ENCODE measurements around the gene B3GNT4.

DNA sequence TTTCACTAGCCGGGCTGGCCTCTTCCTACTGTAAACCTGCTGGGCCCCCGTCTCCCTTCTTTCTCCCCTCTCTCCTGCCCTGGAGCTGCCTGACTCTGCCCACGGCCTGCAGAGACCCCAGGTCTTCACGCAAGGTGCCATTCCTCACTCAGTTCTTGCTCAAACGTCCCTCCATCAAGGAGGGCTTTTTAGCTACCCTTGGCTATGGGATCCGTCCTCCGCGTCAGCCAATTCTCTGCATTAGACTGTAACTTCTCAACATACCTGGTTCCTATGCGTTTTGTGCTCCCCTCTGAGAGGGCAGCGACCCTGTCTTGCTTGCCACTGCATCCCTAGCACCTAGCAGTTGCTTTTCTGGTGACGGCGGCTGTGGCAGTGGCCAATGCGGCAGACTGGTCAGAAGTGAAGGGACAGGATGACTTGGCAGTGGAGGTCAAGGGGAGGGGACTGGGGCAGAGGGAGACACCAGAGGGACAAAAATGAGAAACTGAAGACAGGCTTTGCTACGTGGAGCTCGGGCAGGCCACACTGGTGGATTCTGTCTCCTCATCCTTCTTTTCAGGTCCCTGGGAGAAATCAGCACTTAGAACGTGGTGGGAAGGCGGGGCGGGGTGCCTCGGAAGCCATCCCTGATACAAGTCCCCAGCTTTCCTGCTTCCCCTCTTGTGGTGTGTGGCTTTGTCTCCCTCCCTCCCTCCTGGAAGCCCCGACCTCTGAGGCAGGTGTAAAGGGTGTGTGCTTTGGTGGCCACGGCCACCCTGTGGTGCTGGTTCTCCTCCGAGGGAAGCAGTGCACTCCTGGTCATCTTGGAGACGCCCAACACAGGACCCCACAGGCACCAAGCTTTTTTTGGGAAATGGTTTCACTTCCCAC, 1.8 kb downstream of the B3GNT4 start:
- TF ChIP-seq, protein P1, sequence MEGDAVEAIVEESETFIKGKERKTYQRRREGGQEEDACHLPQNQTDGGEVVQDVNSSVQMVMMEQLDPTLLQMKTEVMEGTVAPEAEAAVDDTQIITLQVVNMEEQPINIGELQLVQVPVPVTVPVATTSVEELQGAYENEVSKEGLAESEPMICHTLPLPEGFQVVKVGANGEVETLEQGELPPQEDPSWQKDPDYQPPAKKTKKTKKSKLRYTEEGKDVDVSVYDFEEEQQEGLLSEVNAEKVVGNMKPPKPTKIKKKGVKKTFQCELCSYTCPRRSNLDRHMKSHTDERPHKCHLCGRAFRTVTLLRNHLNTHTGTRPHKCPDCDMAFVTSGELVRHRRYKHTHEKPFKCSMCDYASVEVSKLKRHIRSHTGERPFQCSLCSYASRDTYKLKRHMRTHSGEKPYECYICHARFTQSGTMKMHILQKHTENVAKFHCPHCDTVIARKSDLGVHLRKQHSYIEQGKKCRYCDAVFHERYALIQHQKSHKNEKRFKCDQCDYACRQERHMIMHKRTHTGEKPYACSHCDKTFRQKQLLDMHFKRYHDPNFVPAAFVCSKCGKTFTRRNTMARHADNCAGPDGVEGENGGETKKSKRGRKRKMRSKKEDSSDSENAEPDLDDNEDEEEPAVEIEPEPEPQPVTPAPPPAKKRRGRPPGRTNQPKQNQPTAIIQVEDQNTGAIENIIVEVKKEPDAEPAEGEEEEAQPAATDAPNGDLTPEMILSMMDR (IDR thresholded peaks at IDR 0.05; ENCODE audit: low read length) = no peak
- no peak for TF ChIP-seq EZH2 (IDR thresholded peaks at IDR 0.05; ENCODE audit: borderline replicate concordance, low read length)

All from OCI-LY1 (cell line).